Progenitor cell of endocrine pancreas (in vitro differentiated cells): ENCODE measurements around the gene SLC12A4. TPM values are rescaled to one million over a fixed set of nuclear protein-coding genes. Genes with fewer than 3 reads are reported as not detected.
"Not testable (repeated sequence)": the region's sequence is repeated elsewhere in the genome, so short reads cannot be mapped to it uniquely, and the experiment has no call there.

Source experiments
- DNase-seq: peaks from one replicate; pipeline ENCODE4 v3.0.0; 2021; ENCODE audit warnings: low spot score; ENCODE audit not compliant: unreplicated experiment
- H3K27ac Mint-ChIP-seq: 2 replicates; pipeline ENCODE4 v1.8.0; 2021; ENCODE audit warnings: mild to moderate bottlenecking, moderate library complexity, mixed read lengths
- H3K27me3 Mint-ChIP-seq: 2 replicates; pipeline ENCODE4 v1.8.0; 2021; ENCODE audit warnings: mixed read lengths
- H3K36me3 Mint-ChIP-seq: 2 replicates; pipeline ENCODE4 v1.8.0; 2022; ENCODE audit warnings: mixed read lengths; ENCODE audit not compliant: insufficient read depth
- H3K4me1 Mint-ChIP-seq: 2 replicates; pipeline ENCODE4 v1.8.0; 2021; ENCODE audit warnings: low read depth, mixed read lengths
- H3K4me3 Mint-ChIP-seq: 2 replicates; pipeline ENCODE4 v1.8.0; 2021; ENCODE audit warnings: low read depth, mild to moderate bottlenecking, moderate library complexity, mixed read lengths
- H3K9me3 Mint-ChIP-seq: 2 replicates; pipeline ENCODE4 v1.8.0; 2021; ENCODE audit warnings: low read depth, mixed read lengths
- CTCF ChIP-seq: fragments of 200-600 bp; sonication (generic); IDR thresholded peaks from one replicate; pipeline ENCODE4 v1.5.0; 2021; ENCODE audit warnings: antibody characterized with exemption, mild to moderate bottlenecking; ENCODE audit not compliant: unreplicated experiment
- total RNA-seq: library from RNA; stranded (reverse); gene quantifications from 2 replicates; pipeline ENCODE4 v1.2.1, GENCODE V29; 2021

The SLC12A4 gene
- total RNA-seq, 1 donor from 2014 or later = 74.3 TPM

GRCh38 chr16:67996666-67997065 is 28.2 kb upstream of the SLC12A4 start:
- no peak for DNase-seq
- Mint-ChIP-seq H3K36me3 (no peaks in the 10 kb centered on the region), H3K27me3 (peaks cover 2% of the 10 kb centered on the region), H3K4me3 (no peak overlapping the region), H3K9me3 (no peaks in the 10 kb centered on the region), H3K4me1 (no peaks in the 10 kb centered on the region), H3K27ac (no peak overlapping the region)
- TF ChIP-seq CTCF = no peak

- no peaks in the 10 kb centered on the region for H3K9me3 Mint-ChIP-seq
- no peak for TF ChIP-seq CTCF
- H3K4me3 Mint-ChIP-seq = no peak overlapping the region
- no peaks in the 10 kb centered on the region for H3K4me1 Mint-ChIP-seq
- no peak overlapping the region for H3K27ac Mint-ChIP-seq
- peaks cover 4% of the 10 kb centered on the region for H3K27me3 Mint-ChIP-seq
- DNase-seq = no peak
- no peaks in the 10 kb centered on the region for H3K36me3 Mint-ChIP-seq
These were observed 27.0 kb upstream of the SLC12A4 start for GRCh38 chr16:67995423-67995822.

- H3K36me3 Mint-ChIP-seq, H3K27me3 Mint-ChIP-seq, H3K9me3 Mint-ChIP-seq, H3K4me1 Mint-ChIP-seq, H3K27ac Mint-ChIP-seq, H3K4me3 Mint-ChIP-seq, DNase-seq: not testable (repeated sequence)
These were observed 25.6 kb upstream of the SLC12A4 start for GRCh38 chr16:67994040-67994408.

GRCh38 chr16:67993207-67994039 is 25.0 kb upstream of the SLC12A4 start:
- Mint-ChIP-seq H3K27ac (no peak overlapping the region), H3K27me3 (peaks cover 4% of the 10 kb centered on the region), H3K9me3 (no peaks in the 10 kb centered on the region), H3K36me3 (no peaks in the 10 kb centered on the region), H3K4me1 (no peaks in the 10 kb centered on the region), H3K4me3 (no peak overlapping the region)
- peak; percentile 99 for TF ChIP-seq CTCF
- peak; percentile 74 for DNase-seq

- H3K27ac Mint-ChIP-seq = no peak overlapping the region
- no peak for DNase-seq
- no peaks in the 10 kb centered on the region for H3K9me3 Mint-ChIP-seq
- H3K4me3 Mint-ChIP-seq = no peak overlapping the region
- peaks cover 2% of the 10 kb centered on the region for H3K4me1 Mint-ChIP-seq
- H3K36me3 Mint-ChIP-seq = no peaks in the 10 kb centered on the region
- H3K27me3 Mint-ChIP-seq = peaks cover 4% of the 10 kb centered on the region
- TF ChIP-seq CTCF = no peak
These were observed 24.3 kb upstream of the SLC12A4 start for GRCh38 chr16:67992661-67993206.

- DNase-seq = no peak
- Mint-ChIP-seq H3K4me3 (no peak overlapping the region), H3K27ac (no peak overlapping the region), H3K4me1 (peaks cover 9% of the 10 kb centered on the region), H3K36me3 (no peaks in the 10 kb centered on the region), H3K9me3 (no peaks in the 10 kb centered on the region), H3K27me3 (peaks cover 4% of the 10 kb centered on the region)
- no peak for TF ChIP-seq CTCF
These were observed 21.6 kb upstream of the SLC12A4 start for GRCh38 chr16:67990018-67990386.
